ENCODE results near the gene EHMT1. TPM values are rescaled to one million over a fixed set of nuclear protein-coding genes. Genes with fewer than 3 reads are reported as not detected.

The EHMT1 gene
- total and polyA plus RNA-seq, 2 donors (not counting 1 experiment from before 2014, with no cell fraction given), result 101 to 394 TPM

DNA sequence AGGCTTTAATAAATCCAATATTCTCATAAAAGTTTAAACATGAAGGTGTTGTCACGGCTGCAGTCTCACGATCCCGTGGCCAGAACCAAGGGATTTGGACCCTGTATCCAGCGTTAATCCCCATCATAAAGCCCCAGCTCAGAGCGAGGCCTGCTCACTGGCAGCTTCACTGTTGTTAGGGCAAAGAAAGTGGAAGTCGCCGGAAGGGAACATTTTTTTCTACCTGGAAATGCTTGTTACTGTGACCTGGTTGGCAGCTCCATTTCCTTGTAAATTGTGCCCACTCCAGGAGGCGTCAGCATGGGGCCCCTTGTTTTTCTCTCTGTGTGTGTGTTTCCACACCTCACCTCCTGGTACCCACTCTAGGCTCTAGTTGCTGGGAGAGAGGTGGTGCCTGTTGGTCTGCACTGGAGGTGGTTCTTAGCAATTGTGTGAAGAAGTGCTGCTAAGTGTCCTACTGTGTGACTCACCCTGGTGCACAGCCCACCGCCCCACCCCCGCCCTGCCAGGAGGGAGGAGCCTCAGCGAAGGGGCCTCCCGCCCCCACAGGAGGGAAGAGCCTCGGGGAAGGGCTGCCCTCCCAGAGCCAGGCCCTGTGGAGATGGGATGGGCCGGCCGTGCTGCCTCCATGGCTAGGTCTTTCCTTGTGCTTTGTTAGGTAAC is 105.1 kb downstream of the EHMT1 start:
- H3K27me3 ChIP-seq (replicated peaks in 1 of 4; ENCODE audit: control extremely low read depth in 1 of 4, control insufficient read depth in 3 of 4, insufficient read depth in 4 of 4, low read length in 3 of 4), result no peaks in the 10 kb centered on the region
- TF ChIP-seq, protein P1, sequence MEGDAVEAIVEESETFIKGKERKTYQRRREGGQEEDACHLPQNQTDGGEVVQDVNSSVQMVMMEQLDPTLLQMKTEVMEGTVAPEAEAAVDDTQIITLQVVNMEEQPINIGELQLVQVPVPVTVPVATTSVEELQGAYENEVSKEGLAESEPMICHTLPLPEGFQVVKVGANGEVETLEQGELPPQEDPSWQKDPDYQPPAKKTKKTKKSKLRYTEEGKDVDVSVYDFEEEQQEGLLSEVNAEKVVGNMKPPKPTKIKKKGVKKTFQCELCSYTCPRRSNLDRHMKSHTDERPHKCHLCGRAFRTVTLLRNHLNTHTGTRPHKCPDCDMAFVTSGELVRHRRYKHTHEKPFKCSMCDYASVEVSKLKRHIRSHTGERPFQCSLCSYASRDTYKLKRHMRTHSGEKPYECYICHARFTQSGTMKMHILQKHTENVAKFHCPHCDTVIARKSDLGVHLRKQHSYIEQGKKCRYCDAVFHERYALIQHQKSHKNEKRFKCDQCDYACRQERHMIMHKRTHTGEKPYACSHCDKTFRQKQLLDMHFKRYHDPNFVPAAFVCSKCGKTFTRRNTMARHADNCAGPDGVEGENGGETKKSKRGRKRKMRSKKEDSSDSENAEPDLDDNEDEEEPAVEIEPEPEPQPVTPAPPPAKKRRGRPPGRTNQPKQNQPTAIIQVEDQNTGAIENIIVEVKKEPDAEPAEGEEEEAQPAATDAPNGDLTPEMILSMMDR (IDR thresholded peaks at IDR 0.05), result no peak
- TF ChIP-seq EZH2 (IDR thresholded peaks at IDR 0.05; ENCODE audit: borderline replicate concordance, insufficient read depth, low read depth, low read length, poor library complexity, severe bottlenecking), result no peak
- no peak for DNase-seq
- H3K27ac Mint-ChIP-seq, result peak overlapping the region; percentile 95
- H3K9me3 ChIP-seq (ENCODE audit: control extremely low read depth in 1 of 3, control insufficient read depth in 2 of 3, insufficient read depth in 1 of 3, low read length in 2 of 3), result peaks cover 0 to 32% (median 0%) of the 10 kb centered on the region in 3 donors
- no peak for ATAC-seq (ENCODE audit: low read depth)
- H3K4me3 Mint-ChIP-seq, result peak overlapping the region; percentile 59
- peak overlapping the region; percentile 50 for H3K4me2 ChIP-seq (replicated peaks; ENCODE audit: low read depth, low read length, poor library complexity, severe bottlenecking)
- ChIA-PET POLR2A (interaction anchor here (0.6 to 1.0 kb wide), 2 partner anchors 51 to 105 kb away, joined by 3 read pairs; partner anchors contain the start of gene EHMT1), CTCF (interaction anchor here (1.0 kb wide), 2 partner anchors 21 to 51 kb away, joined by 3 read pairs; no protein-coding TSS in a partner anchor)
- no peaks in the 10 kb centered on the region for H3K9me3 Mint-ChIP-seq (ENCODE audit: insufficient read depth)
- H3K9ac ChIP-seq (ENCODE audit: low read length), result peak overlapping the region; percentile 9
- H3K36me3 ChIP-seq (replicated peaks in 1 of 2; ENCODE audit: control extremely low read depth in 1 of 2, control insufficient read depth in 1 of 2, extremely low read depth in 1 of 2, insufficient read depth in 2 of 2, low read length in 1 of 2), result peaks cover 6 to 49% of the 10 kb centered on the region in 2 experiments
- no peak overlapping the region for H2AFZ ChIP-seq (ENCODE audit: insufficient read depth, low read depth, low read length, poor library complexity, severe bottlenecking)
- peak overlapping the region; percentile 56 to 93 for H3K27ac ChIP-seq (ENCODE audit: low read length in 2 of 2)
- H3K4me1 ChIP-seq (ENCODE audit: control insufficient read depth in 2 of 2, insufficient read depth in 2 of 2, low read length in 2 of 2), result peaks cover 24 to 30% of the 10 kb centered on the region in 2 donors
- intact Hi-C loops (cut with micrococcal nuclease), result no loop called here
- H4K20me1 ChIP-seq (ENCODE audit: control insufficient read depth, insufficient read depth, low read length, poor library complexity, severe bottlenecking), result peaks cover 9% of the 10 kb centered on the region
- peaks cover 62% of the 10 kb centered on the region for H3K79me2 ChIP-seq (ENCODE audit: control insufficient read depth, insufficient read depth, low read length)
- WGBS (ENCODE audit: insufficient coverage), result 96% methylated on average over 8 of the region's 15 CpGs
- H3K27me3 Mint-ChIP-seq, result no peaks in the 10 kb centered on the region
- H3K4me3 ChIP-seq (ENCODE audit: control extremely low read depth in 1 of 5, extremely low read depth in 1 of 5, insufficient read depth in 1 of 5, low read depth in 2 of 5, low read length in 4 of 5), result no peak overlapping the region
- H3K4me1 Mint-ChIP-seq, result peaks cover 47% of the 10 kb centered on the region

DNA sequence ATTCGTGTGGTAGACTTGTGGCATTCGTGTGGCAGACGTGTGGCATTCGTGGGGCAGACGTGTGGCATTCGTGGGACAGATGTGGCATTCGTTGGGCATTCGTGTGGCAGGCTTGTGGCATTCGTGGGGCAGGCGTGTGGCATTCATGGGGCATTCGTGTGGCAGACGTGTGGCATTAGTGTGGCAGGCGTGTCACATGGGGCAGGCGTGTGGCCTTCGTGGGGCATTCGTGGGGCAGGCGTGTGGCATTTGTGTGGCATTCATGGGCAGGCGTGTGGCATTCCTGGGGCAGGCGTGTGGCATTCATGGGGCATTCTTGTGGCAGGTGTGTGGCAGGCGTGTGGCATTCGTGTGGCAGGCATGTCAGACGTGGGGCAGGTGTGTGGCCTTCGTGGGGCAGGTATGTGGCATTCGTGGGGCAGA is 106.0 kb downstream of the EHMT1 start:
- H4K20me1 ChIP-seq (ENCODE audit: control insufficient read depth, insufficient read depth, low read length, poor library complexity, severe bottlenecking), result peaks cover 9% of the 10 kb centered on the region
- DNase-seq (no peak), ATAC-seq (ENCODE audit: low read depth) (no peak)
- peak overlapping the region in 1 of 2 donors; percentile 93 for H3K27ac ChIP-seq (ENCODE audit: low read length in 2 of 2)
- Mint-ChIP-seq H3K27me3 (no peaks in the 10 kb centered on the region), H3K4me3 (no peak overlapping the region), H3K9me3 (ENCODE audit: insufficient read depth) (no peaks in the 10 kb centered on the region), H3K27ac (peak overlapping the region; percentile 77), H3K4me1 (peaks cover 47% of the 10 kb centered on the region)
- peaks cover 24 to 30% of the 10 kb centered on the region in 2 donors for H3K4me1 ChIP-seq (ENCODE audit: control insufficient read depth in 2 of 2, insufficient read depth in 2 of 2, low read length in 2 of 2)
- TF ChIP-seq, protein P1 (IDR thresholded peaks at IDR 0.05), result no peak
- TF ChIP-seq EZH2 (IDR thresholded peaks at IDR 0.05; ENCODE audit: borderline replicate concordance, insufficient read depth, low read depth, low read length, poor library complexity, severe bottlenecking), result no peak
- H3K9me3 ChIP-seq (ENCODE audit: control extremely low read depth in 1 of 3, control insufficient read depth in 2 of 3, insufficient read depth in 1 of 3, low read length in 2 of 3), result peaks cover 0 to 32% (median 0%) of the 10 kb centered on the region in 3 donors
- peaks cover 1 to 48% of the 10 kb centered on the region in 2 experiments for H3K36me3 ChIP-seq (replicated peaks in 1 of 2; ENCODE audit: control extremely low read depth in 1 of 2, control insufficient read depth in 1 of 2, extremely low read depth in 1 of 2, insufficient read depth in 2 of 2, low read length in 1 of 2)
- no peaks in the 10 kb centered on the region for H3K27me3 ChIP-seq (replicated peaks in 1 of 4; ENCODE audit: control extremely low read depth in 1 of 4, control insufficient read depth in 3 of 4, insufficient read depth in 4 of 4, low read length in 3 of 4)
- CTCF ChIA-PET, result no interaction called here
- H3K9ac ChIP-seq (ENCODE audit: low read length), result no peak overlapping the region
- POLR2A ChIA-PET, result no interaction called here
- H3K4me3 ChIP-seq (ENCODE audit: control extremely low read depth in 1 of 5, extremely low read depth in 1 of 5, insufficient read depth in 1 of 5, low read depth in 2 of 5, low read length in 4 of 5), result no peak overlapping the region
- H3K4me2 ChIP-seq (replicated peaks; ENCODE audit: low read depth, low read length, poor library complexity, severe bottlenecking), result no peak overlapping the region
- peaks cover 67% of the 10 kb centered on the region for H3K79me2 ChIP-seq (ENCODE audit: control insufficient read depth, insufficient read depth, low read length)
- H2AFZ ChIP-seq (ENCODE audit: insufficient read depth, low read depth, low read length, poor library complexity, severe bottlenecking), result no peak overlapping the region
- WGBS (ENCODE audit: insufficient coverage), result 97% methylated on average over 24 of the region's 24 CpGs
- intact Hi-C loops (cut with micrococcal nuclease), result no loop called here
